GM12865 (cell line): ENCODE measurements around the gene SERPINB11.
"Not testable (repeated sequence)": the region's sequence is repeated elsewhere in the genome, so short reads cannot be mapped to it uniquely, and the experiment has no call there.

Experiments
- DNase-seq: peaks from one replicate; pipeline ENCODE4 v3.0.0; 2010; ENCODE audit warnings: low read depth
- H3K4me3 ChIP-seq: 2 replicates; pipeline ENCODE4 v1.5.1; 2011; ENCODE audit warnings: mild to moderate bottlenecking, low read depth, low read length, control low read depth
- CTCF ChIP-seq: IDR thresholded peaks from 2 replicates; pipeline ENCODE4 v1.5.1; 2011; ENCODE audit warnings: low read length, control low read depth, low read depth, inconsistent platforms; ENCODE audit not compliant: insufficient read depth; ENCODE audit errors: missing control alignments

The SERPINB11 gene

GRCh38 chr18:63702660-63703059 is at the start of gene SERPINB11:
SERPINB11 (plus strand) TSS chr18:63702960; CDS start chr18:63710194, 7,234 bp downstream.
- no peak for DNase-seq
- TF ChIP-seq CTCF = no peak

GRCh38 chr18:63658920-63659319 is 43.8 kb upstream of the SERPINB11 start:
- H3K4me3 ChIP-seq, DNase-seq: not testable (repeated sequence)

More at GRCh38 chr18:63702660-63703059, at the start of gene SERPINB11:
- H3K4me3 ChIP-seq = no peak within 1 kb of the TSS

- DNase-seq, H3K4me3 ChIP-seq: not testable (repeated sequence)
Measured at GRCh38 chr18:63661750-63662149, 41.0 kb upstream of the SERPINB11 start, which contains the start of gene SERPINB3. SERPINB3 (minus strand) TSS chr18:63661893; CDS start chr18:63661216, 677 bp downstream.

GRCh38 chr18:63664571-63664970 is 38.2 kb upstream of the SERPINB11 start:
- H3K4me3 ChIP-seq = no peak overlapping the region
- no peak for TF ChIP-seq CTCF
- no peak for DNase-seq

GRCh38 chr18:63676526-63677323 is 26.0 kb upstream of the SERPINB11 start:
- H3K4me3 ChIP-seq = no peak overlapping the region
- DNase-seq = peak; percentile 48
- TF ChIP-seq CTCF = peak; percentile 65

- no peak for DNase-seq
- no peak for TF ChIP-seq CTCF
- no peak overlapping the region for H3K4me3 ChIP-seq
Measured at GRCh38 chr18:63677500-63678225, 25.1 kb upstream of the SERPINB11 start.

- no peak for TF ChIP-seq CTCF
- no peak for DNase-seq
- H3K4me3 ChIP-seq = no peak overlapping the region
Measured at GRCh38 chr18:63679820-63680606, 22.7 kb upstream of the SERPINB11 start.
